Peyer's patch (tissue), 4 donors: ENCODE data around the gene FAM177A1. TPM values are rescaled to one million over a fixed set of nuclear protein-coding genes. Genes with fewer than 3 reads are reported as not detected.

Experiments used
- DNase-seq, 3 donors: peaks; one replicate each; pipeline ENCODE4 v3.0.0-alpha.2; 2017 to 2019
- H3K27ac ChIP-seq, 4 donors: fragments of 200-600 bp; sonication (generic); one replicate each; pipeline ENCODE4 v1.5.1; 2016 to 2019
- H3K27me3 ChIP-seq, 2 donors: fragments of 200-600 bp; sonication (generic); one replicate each; pipeline ENCODE4 v1.5.1; 2019
- H3K36me3 ChIP-seq, 3 donors: fragments of 200-600 bp; sonication (generic); one replicate each; pipeline ENCODE4 v1.5.1; 2016 to 2019
- H3K4me1 ChIP-seq, 4 donors: fragments of 200-600 bp; sonication (generic); one replicate each; pipeline ENCODE4 v1.5.1; 2016 to 2019
- H3K4me3 ChIP-seq, 4 donors: fragments of 200-600 bp; sonication (generic); 1 replicate in 3 of 4; 2 replicates in 1 of 4; pipeline ENCODE4 v1.5.1; 2016 to 2019; ENCODE audit warnings: mild to moderate bottlenecking in 1 of 4
- H3K9me3 ChIP-seq, 4 donors: fragments of 200-600 bp; sonication (generic); one replicate each; pipeline ENCODE4 v1.5.1; 2016 to 2019; ENCODE audit warnings: mild to moderate bottlenecking in 1 of 4
- CTCF ChIP-seq, 6 experiments: fragments of 450-650 bp in 4 of 6; fragments of 200-600 bp in 2 of 6; sonication (generic) in 1 of 6; IDR thresholded peaks; one replicate each; pipeline ENCODE4 v1.5.1; 2017 to 2019; ENCODE audit warnings: antibody characterized with exemption in 6 of 6, mild to moderate bottlenecking in 3 of 6, moderate library complexity in 1 of 6
- POLR2A ChIP-seq, 2 donors: fragments of 450-650 bp; IDR thresholded peaks; one replicate each; pipeline ENCODE4 v1.5.1; 2017; ENCODE audit warnings: antibody characterized with exemption in 2 of 2, mild to moderate bottlenecking in 2 of 2, moderate library complexity in 2 of 2
- total RNA-seq, 4 donors: library from RNA; depleted of rRNA; stranded (reverse); fragments of >200 nt; gene quantifications; one replicate each; pipeline ENCODE4 v1.1.0, GENCODE V29; 2016

The FAM177A1 gene
- total RNA-seq, 4 donors from 2014 or later: 31.4 to 60.8 (median 52.1) TPM

GRCh38 chr14:35072226-35072625 lies 26.2 kb downstream of the FAM177A1 start:
- Histone ChIP-seq H3K27me3 (no peaks in the 10 kb centered on the region), H3K27ac (no peak overlapping the region), H3K36me3 (peaks cover 0 to 47% (median 0%) of the 10 kb centered on the region in 3 donors), H3K4me3 (no peak overlapping the region), H3K4me1 (peaks cover 0 to 15% (median 0%) of the 10 kb centered on the region in 4 donors), H3K9me3 (no peaks in the 10 kb centered on the region)
- DNase-seq: no peak
- TF ChIP-seq POLR2A (IDR thresholded peaks at IDR 0.05) (no peak), CTCF (IDR thresholded peaks at IDR 0.05) (no peak)

- peaks cover 0 to 47% (median 0%) of the 10 kb centered on the region in 3 donors for H3K36me3 ChIP-seq
- no peaks in the 10 kb centered on the region for H3K9me3 ChIP-seq
- TF ChIP-seq CTCF (IDR thresholded peaks at IDR 0.05) (no peak), POLR2A (IDR thresholded peaks at IDR 0.05) (no peak)
- no peak overlapping the region for H3K4me3 ChIP-seq
- H3K4me1 ChIP-seq: peaks cover 0 to 7% (median 0%) of the 10 kb centered on the region in 4 donors
- DNase-seq: no peak
- no peaks in the 10 kb centered on the region for H3K27me3 ChIP-seq
- no peak overlapping the region for H3K27ac ChIP-seq
These were observed 27.4 kb downstream of the FAM177A1 start for GRCh38 chr14:35073486-35073885.

- Histone ChIP-seq H3K27ac (no peak overlapping the region), H3K36me3 (peaks cover 0 to 64% (median 0%) of the 10 kb centered on the region in 3 donors), H3K4me3 (no peak overlapping the region), H3K27me3 (no peaks in the 10 kb centered on the region), H3K9me3 (no peaks in the 10 kb centered on the region), H3K4me1 (peaks cover 0 to 2% (median 0%) of the 10 kb centered on the region in 4 donors)
- TF ChIP-seq POLR2A (IDR thresholded peaks at IDR 0.05) (no peak), CTCF (IDR thresholded peaks at IDR 0.05) (no peak)
- no peak for DNase-seq
These were observed 32.0 kb downstream of the FAM177A1 start for GRCh38 chr14:35078082-35078481.

- H3K4me3 ChIP-seq: no peak overlapping the region
- no peaks in the 10 kb centered on the region for H3K27me3 ChIP-seq
- no peak for DNase-seq
- TF ChIP-seq POLR2A (IDR thresholded peaks at IDR 0.05): no peak
- no peak for TF ChIP-seq CTCF (IDR thresholded peaks at IDR 0.05)
- H3K4me1 ChIP-seq: peaks cover 0 to 7% (median 0%) of the 10 kb centered on the region in 4 donors
- no peaks in the 10 kb centered on the region for H3K9me3 ChIP-seq
- peaks cover 0 to 67% (median 0%) of the 10 kb centered on the region in 3 donors for H3K36me3 ChIP-seq
- H3K27ac ChIP-seq: no peak overlapping the region
These were observed 33.7 kb downstream of the FAM177A1 start for GRCh38 chr14:35079742-35080141.

GRCh38 chr14:35083530-35084150 lies 37.6 kb downstream of the FAM177A1 start:
- no peak overlapping the region for H3K4me3 ChIP-seq
- peaks cover 0 to 91% (median 0%) of the 10 kb centered on the region in 3 donors for H3K36me3 ChIP-seq
- H3K9me3 ChIP-seq: no peaks in the 10 kb centered on the region
- peaks cover 0 to 7% (median 0%) of the 10 kb centered on the region in 4 donors for H3K4me1 ChIP-seq
- TF ChIP-seq CTCF (IDR thresholded peaks at IDR 0.05) (no peak), POLR2A (IDR thresholded peaks at IDR 0.05) (no peak)
- H3K27me3 ChIP-seq: no peaks in the 10 kb centered on the region
- no peak for DNase-seq
- no peak overlapping the region for H3K27ac ChIP-seq
